C4-2B (cell line): ENCODE results near the gene ZNF184.

Experiments used
- CTCF ChIP-seq: fragments of 450-650 bp; conservative IDR thresholded peaks from 2 replicates; pipeline ENCODE4 v1.5.1; 2017; ENCODE audit warnings: mild to moderate bottlenecking
- ZFX ChIP-seq: fragments of 450-650 bp; IDR thresholded peaks from 2 replicates; pipeline ENCODE4 v1.6.1; 2017

DNA sequence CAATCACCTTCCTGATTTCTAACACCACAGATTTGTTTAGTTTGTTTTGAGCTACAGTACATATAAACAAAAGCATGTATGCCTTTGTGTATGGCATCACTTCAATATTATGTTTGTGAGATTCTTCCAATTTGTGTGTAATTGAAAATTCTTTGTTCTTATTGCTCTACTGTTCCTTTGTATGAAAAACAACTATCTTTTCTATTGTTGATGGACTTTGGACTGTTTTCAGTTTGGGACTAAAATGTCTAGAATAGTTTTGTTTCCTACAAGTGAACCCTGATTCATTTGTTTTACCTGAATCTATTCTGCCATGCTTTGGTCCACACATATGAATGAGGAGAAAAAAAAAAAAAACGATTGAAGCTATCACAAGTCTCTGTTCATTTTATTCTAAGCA, 21.2 kb upstream of the ZNF184 start:
- no peak for TF ChIP-seq CTCF
- no peak for TF ChIP-seq ZFX
